HG02571 (cell line): Measurements from ENCODE around the gene MSH3.
"Not testable (repeated sequence)": the region's sequence is repeated elsewhere in the genome, so short reads cannot be mapped to it uniquely, and the experiment has no call there.

Experiments used
- ATAC-seq: cut with Tn5 transposase; IDR thresholded peaks from one replicate; pipeline ENCODE4 v1.9.1; 2021; ENCODE audit warnings: mild to moderate bottlenecking, moderate library complexity; ENCODE audit not compliant: unreplicated experiment

MSH3 gene

GRCh38 chr5:80705216-80705769, 50.8 kb downstream of the MSH3 start:
- no peak for ATAC-seq

GRCh38 chr5:80705801-80706200, 51.3 kb downstream of the MSH3 start:
- no peak for ATAC-seq

GRCh38 chr5:80706835-80707447, 52.5 kb downstream of the MSH3 start:
- no peak for ATAC-seq

- no peak for ATAC-seq
Measured at GRCh38 chr5:80707645-80708044, 53.2 kb downstream of the MSH3 start.

- ATAC-seq: no peak
Measured at GRCh38 chr5:80711216-80711615, 56.8 kb downstream of the MSH3 start.

GRCh38 chr5:80711938-80712337, 57.5 kb downstream of the MSH3 start:
- ATAC-seq: no peak

GRCh38 chr5:80712919-80713318, 58.5 kb downstream of the MSH3 start:
- no peak for ATAC-seq

- ATAC-seq: no peak
Measured at GRCh38 chr5:80713631-80714030, 59.2 kb downstream of the MSH3 start.

- ATAC-seq: no peak
Measured at GRCh38 chr5:80714570-80715298, 60.3 kb downstream of the MSH3 start.

- ATAC-seq: no peak
Measured at GRCh38 chr5:80715887-80716286, 61.4 kb downstream of the MSH3 start.

GRCh38 chr5:80720181-80720580, 65.7 kb downstream of the MSH3 start:
- no peak for ATAC-seq

- ATAC-seq: no peak
Measured at GRCh38 chr5:80722916-80723315, 68.5 kb downstream of the MSH3 start.

GRCh38 chr5:80725446-80725845, 71.0 kb downstream of the MSH3 start:
- no peak for ATAC-seq

- no peak for ATAC-seq
Measured at GRCh38 chr5:80736730-80737129, 82.3 kb downstream of the MSH3 start.

GRCh38 chr5:80738466-80738865, 84.0 kb downstream of the MSH3 start:
- no peak for ATAC-seq

- no peak for ATAC-seq
Measured at GRCh38 chr5:80739057-80739456, 84.6 kb downstream of the MSH3 start.

GRCh38 chr5:80739496-80739895, 85.0 kb downstream of the MSH3 start:
- ATAC-seq: no peak

GRCh38 chr5:80739898-80740297, 85.4 kb downstream of the MSH3 start:
- no peak for ATAC-seq

- not testable (repeated sequence) for ATAC-seq
Measured at GRCh38 chr5:80740488-80740887, 86.0 kb downstream of the MSH3 start.

GRCh38 chr5:80740999-80741398, 86.5 kb downstream of the MSH3 start:
- ATAC-seq: no peak

GRCh38 chr5:80744149-80744548, 89.7 kb downstream of the MSH3 start:
- no peak for ATAC-seq

GRCh38 chr5:80745490-80745889, 91.0 kb downstream of the MSH3 start:
- ATAC-seq: no peak
